ENCODE measurements around the gene GABRA6.

- TF ChIP-seq ZNF121 (CRISPR knock-in tag; IDR thresholded peaks at IDR 0.05) (no peak), ATF2 (CRISPR knock-in tag; IDR thresholded peaks at IDR 0.05; ENCODE audit: borderline replicate concordance, low read depth) (no peak), USF2 (CRISPR knock-in tag; IDR thresholded peaks at IDR 0.05) (no peak), ZNF263 (CRISPR knock-in tag; IDR thresholded peaks at IDR 0.05; ENCODE audit: low read depth) (no peak), FOXP4 (CRISPR knock-in tag; IDR thresholded peaks at IDR 0.05) (no peak), TP53 (CRISPR knock-in tag; IDR thresholded peaks at IDR 0.05) (no peak), CTCF (IDR thresholded peaks at IDR 0.05) (no peak), SP1 (CRISPR knock-in tag; conservative IDR thresholded peaks at IDR 0.05) (no peak), USF1 (CRISPR knock-in tag; IDR thresholded peaks at IDR 0.05) (no peak)
Observed at GRCh38 chr5:161685461-161685860, at the start of gene GABRA6.
